ENCODE data around the gene KAT2A. TPM values are rescaled to one million over a fixed set of nuclear protein-coding genes. Genes with fewer than 3 reads are reported as not detected.

The KAT2A gene
- total RNA-seq, 1 experiment from 2014 or later: 94.7 TPM

DNA sequence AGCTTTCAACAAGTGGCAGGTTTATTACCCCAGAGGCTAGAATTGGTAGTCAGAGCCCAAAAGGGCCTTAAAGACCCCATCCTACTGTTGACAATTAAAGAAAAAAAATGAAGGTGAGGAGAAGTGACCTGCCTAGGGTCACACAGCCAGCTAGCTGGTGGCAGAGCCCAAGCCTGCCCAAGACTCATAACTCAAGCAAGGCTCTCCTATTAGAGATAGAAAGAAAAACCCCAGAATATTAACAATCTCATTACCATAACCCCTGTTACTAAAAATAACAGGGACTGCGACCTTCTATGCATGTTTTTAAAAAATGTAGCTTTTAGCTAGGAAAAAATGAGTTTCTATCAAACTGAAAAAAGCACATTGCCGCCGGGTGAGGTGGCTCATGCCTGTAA is 15.5 kb upstream of the KAT2A start:
- H3K4me1 Mint-ChIP-seq (ENCODE audit: low read depth, unreplicated experiment): peaks cover 42% of the 10 kb centered on the region
- H3K9me3 Mint-ChIP-seq (ENCODE audit: low read depth, unreplicated experiment): no peaks in the 10 kb centered on the region
- DNase-seq: no peak
- H3K27ac Mint-ChIP-seq (ENCODE audit: unreplicated experiment): peak overlapping the region; percentile 67
- BruUV-seq (replicated peaks): no TSS peak
- intact Hi-C loops (cut with micrococcal nuclease; ENCODE audit: unreplicated experiment): loop anchor here (10.0 kb wide), 1 partner anchor 138 kb away; the partner anchor contains the start of gene STAT5B
- peaks cover 56% of the 10 kb centered on the region for H3K36me3 Mint-ChIP-seq (ENCODE audit: insufficient read depth, unreplicated experiment)
- H3K4me3 Mint-ChIP-seq (ENCODE audit: low read depth, unreplicated experiment): peak overlapping the region; percentile 69
- CTCF ChIA-PET: interaction anchor here (1.3 to 1.4 kb wide), 2 partner anchors 16 to 17 kb away, joined by 4 to 11 read pairs; partner anchors contain the start of gene KAT2A
- H3K27me3 Mint-ChIP-seq (ENCODE audit: unreplicated experiment): no peaks in the 10 kb centered on the region
- TF ChIP-seq, protein P1, sequence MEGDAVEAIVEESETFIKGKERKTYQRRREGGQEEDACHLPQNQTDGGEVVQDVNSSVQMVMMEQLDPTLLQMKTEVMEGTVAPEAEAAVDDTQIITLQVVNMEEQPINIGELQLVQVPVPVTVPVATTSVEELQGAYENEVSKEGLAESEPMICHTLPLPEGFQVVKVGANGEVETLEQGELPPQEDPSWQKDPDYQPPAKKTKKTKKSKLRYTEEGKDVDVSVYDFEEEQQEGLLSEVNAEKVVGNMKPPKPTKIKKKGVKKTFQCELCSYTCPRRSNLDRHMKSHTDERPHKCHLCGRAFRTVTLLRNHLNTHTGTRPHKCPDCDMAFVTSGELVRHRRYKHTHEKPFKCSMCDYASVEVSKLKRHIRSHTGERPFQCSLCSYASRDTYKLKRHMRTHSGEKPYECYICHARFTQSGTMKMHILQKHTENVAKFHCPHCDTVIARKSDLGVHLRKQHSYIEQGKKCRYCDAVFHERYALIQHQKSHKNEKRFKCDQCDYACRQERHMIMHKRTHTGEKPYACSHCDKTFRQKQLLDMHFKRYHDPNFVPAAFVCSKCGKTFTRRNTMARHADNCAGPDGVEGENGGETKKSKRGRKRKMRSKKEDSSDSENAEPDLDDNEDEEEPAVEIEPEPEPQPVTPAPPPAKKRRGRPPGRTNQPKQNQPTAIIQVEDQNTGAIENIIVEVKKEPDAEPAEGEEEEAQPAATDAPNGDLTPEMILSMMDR (IDR thresholded peaks at IDR 0.05; ENCODE audit: unreplicated experiment): no peak

DNA sequence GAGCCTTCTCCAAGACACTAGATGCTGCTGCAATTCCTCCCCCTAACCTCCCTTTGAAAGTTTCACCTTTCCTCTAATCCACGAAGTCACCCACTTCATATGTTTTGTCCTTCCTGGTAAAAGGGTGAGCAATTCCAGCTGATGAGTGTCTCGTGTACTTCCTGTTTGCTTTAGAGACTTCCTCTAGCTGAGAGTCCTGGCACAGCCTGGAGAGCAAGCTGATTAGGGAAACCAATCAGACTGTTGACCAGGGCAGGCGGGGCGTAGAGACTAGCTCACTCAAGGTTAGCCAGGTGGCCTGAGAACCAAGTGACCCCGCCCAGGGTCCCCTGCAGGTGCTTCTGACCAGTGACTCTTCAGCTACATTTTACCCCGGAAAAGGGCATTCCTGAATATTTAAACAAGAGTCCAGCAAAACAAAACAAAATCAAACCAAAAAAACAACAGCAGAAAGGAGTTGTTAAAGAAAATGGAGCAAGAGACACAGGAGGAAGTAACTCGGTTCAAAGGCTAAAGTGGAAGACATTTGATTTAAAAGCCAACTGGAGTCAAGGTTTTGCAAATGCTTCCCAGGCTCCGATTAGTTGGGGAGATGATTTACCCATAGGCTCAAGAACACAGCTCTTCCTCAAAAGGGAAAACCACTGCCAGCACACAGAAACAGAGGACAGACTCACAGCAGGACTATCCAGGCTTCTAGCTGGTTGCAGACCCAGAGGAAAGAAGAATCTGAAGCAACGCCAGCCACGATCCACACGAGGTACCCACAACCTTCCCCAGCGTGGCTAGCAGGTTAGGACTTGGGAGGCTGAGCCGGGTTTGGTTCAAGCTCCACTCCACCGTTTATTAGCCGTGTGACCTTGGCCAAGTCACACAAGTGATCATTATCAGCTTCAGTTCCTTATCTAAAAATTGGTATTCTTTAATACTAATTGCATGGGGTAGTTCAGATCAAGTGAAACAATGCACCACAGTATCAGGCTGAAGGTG is 14.8 kb upstream of the KAT2A start:
- BruUV-seq (replicated peaks): TSS peak; percentile 96
- Mint-ChIP-seq H3K36me3 (ENCODE audit: insufficient read depth, unreplicated experiment) (peaks cover 54% of the 10 kb centered on the region), H3K4me1 (ENCODE audit: low read depth, unreplicated experiment) (peaks cover 49% of the 10 kb centered on the region), H3K4me3 (ENCODE audit: low read depth, unreplicated experiment) (peak overlapping the region; percentile 69), H3K9me3 (ENCODE audit: low read depth, unreplicated experiment) (no peaks in the 10 kb centered on the region), H3K27me3 (ENCODE audit: unreplicated experiment) (no peaks in the 10 kb centered on the region), H3K27ac (ENCODE audit: unreplicated experiment) (peak overlapping the region; percentile 67)
- intact Hi-C loops (cut with micrococcal nuclease; ENCODE audit: unreplicated experiment): loop anchor here (10.0 kb wide), 1 partner anchor 139 kb away; the partner anchor contains the start of gene STAT5B
- CTCF ChIA-PET: interaction anchor here (0.5 to 1.4 kb wide), 8 partner anchors 15 to 228 kb away, joined by 3 to 11 read pairs (median 4); partner anchors contain the start of genes CNP and KAT2A
- DNase-seq: peak; percentile 90
- TF ChIP-seq, protein P1 (IDR thresholded peaks at IDR 0.05; ENCODE audit: unreplicated experiment): no peak

DNA sequence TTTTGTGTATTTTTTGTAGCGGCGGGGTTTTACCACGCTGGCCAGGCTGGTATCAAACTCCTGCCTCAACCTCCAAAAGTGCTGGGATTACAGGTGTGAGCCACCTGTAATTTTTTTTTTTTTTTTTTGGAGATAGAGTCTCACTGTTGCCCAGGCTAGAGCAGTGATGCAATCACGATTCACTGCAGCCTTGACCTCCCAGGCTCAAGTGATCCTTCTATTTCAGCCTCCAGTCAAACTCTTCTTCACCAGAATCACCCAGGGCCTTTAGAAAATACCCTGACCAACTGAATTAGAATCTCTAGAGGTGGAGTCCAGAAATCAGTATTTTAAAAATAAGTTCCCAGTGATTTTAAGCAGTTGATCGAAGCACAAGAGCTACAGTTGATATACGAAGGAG is 14.0 kb upstream of the KAT2A start:
- no peaks in the 10 kb centered on the region for H3K27me3 Mint-ChIP-seq (ENCODE audit: unreplicated experiment)
- peak overlapping the region; percentile 67 for H3K27ac Mint-ChIP-seq (ENCODE audit: unreplicated experiment)
- H3K4me3 Mint-ChIP-seq (ENCODE audit: low read depth, unreplicated experiment): no peak overlapping the region
- H3K4me1 Mint-ChIP-seq (ENCODE audit: low read depth, unreplicated experiment): peaks cover 50% of the 10 kb centered on the region
- CTCF ChIA-PET: interaction anchor here (0.6 to 1.3 kb wide), 7 partner anchors 14 to 228 kb away, joined by 3 to 11 read pairs (median 3); partner anchors contain the start of gene KAT2A
- intact Hi-C loops (cut with micrococcal nuclease; ENCODE audit: unreplicated experiment): loop anchor here (10.0 kb wide), 1 partner anchor 140 kb away; the partner anchor contains the start of gene STAT5B
- no TSS peak for BruUV-seq (replicated peaks)
- TF ChIP-seq, protein P1 (IDR thresholded peaks at IDR 0.05; ENCODE audit: unreplicated experiment): no peak
- DNase-seq: no peak
- no peaks in the 10 kb centered on the region for H3K9me3 Mint-ChIP-seq (ENCODE audit: low read depth, unreplicated experiment)
- H3K36me3 Mint-ChIP-seq (ENCODE audit: insufficient read depth, unreplicated experiment): peaks cover 55% of the 10 kb centered on the region

DNA sequence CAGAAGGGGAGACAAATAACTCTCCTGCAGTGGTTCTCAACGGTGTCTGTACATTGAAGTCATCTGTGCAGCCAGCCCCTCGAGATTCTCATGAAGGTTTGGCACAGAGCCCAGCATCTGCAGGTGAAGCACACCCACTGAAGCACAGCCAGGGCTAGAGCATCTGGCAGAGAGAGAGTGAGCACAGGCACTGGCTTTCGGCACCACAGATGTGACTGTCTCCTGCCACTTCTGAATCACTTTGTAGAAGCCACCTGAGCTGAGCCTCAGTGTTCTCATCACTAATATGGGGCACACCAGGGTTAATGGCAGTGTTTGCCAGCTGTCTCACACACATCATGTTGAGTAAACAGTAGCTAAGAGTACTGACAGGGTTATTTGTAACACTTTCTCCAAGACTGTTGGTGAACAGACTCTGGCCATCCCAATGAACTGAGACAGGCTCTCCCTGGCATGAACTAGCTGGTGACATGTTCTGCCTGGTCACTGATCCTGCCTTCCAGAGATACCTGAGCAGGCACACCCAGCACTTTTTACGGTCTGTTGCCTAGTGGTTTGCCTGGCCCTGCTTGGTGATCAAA is 12.4 kb upstream of the KAT2A start:
- intact Hi-C loops (cut with micrococcal nuclease; ENCODE audit: unreplicated experiment): loop anchor here (10.0 kb wide), 1 partner anchor 141 kb away; the partner anchor contains the start of gene STAT5B
- DNase-seq: no peak
- Mint-ChIP-seq H3K36me3 (ENCODE audit: insufficient read depth, unreplicated experiment) (peaks cover 59% of the 10 kb centered on the region), H3K27ac (ENCODE audit: unreplicated experiment) (peak overlapping the region; percentile 43), H3K4me1 (ENCODE audit: low read depth, unreplicated experiment) (peaks cover 53% of the 10 kb centered on the region), H3K27me3 (ENCODE audit: unreplicated experiment) (no peaks in the 10 kb centered on the region), H3K9me3 (ENCODE audit: low read depth, unreplicated experiment) (no peaks in the 10 kb centered on the region), H3K4me3 (ENCODE audit: low read depth, unreplicated experiment) (peak overlapping the region; percentile 29)
- BruUV-seq (replicated peaks): no TSS peak
- TF ChIP-seq, protein P1 (IDR thresholded peaks at IDR 0.05; ENCODE audit: unreplicated experiment): no peak
- CTCF ChIA-PET: interaction anchor here (0.6 to 0.8 kb wide), 3 partner anchors 9 to 333 kb away, joined by 3 to 6 read pairs (median 4); no protein-coding TSS in a partner anchor
